NCI-H1436 treated with DMSO at 0.1 percent for 48 hours (cell line): ENCODE results near the gene SOSTDC1.

Experiments used
- DNase-seq: peaks from one replicate; lab custom pipeline; 2025; lab: John Stamatoyannopoulos, UW

SOSTDC1 gene

DNA sequence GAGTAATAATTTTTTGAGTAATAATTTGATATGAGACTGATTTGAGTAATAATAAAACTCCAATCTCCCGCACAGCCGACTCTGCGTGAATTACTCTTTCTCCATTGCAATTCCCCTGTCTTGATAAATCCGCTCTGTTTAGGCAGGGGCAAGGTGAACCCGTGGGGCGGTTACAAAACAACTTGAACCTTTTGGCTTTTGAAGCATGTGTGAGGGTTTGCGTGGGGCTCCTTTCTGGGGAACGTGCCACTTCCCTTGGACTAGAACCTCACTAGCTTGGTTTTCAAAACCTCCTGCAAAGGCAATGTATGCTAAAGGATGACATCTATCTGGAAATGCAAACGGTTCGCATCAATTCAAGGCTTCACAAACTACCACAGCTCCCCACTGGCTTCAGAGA is 45.7 kb downstream of the SOSTDC1 start:
- no peak for DNase-seq

- no peak for DNase-seq
These were observed 46.4 kb downstream of the SOSTDC1 start for GRCh38 chr7:16419126-16419525.

GRCh38 chr7:16417906-16418305 is 47.6 kb downstream of the SOSTDC1 start:
- no peak for DNase-seq

- no peak for DNase-seq
These were observed 49.0 kb downstream of the SOSTDC1 start for GRCh38 chr7:16416289-16417282.

DNA sequence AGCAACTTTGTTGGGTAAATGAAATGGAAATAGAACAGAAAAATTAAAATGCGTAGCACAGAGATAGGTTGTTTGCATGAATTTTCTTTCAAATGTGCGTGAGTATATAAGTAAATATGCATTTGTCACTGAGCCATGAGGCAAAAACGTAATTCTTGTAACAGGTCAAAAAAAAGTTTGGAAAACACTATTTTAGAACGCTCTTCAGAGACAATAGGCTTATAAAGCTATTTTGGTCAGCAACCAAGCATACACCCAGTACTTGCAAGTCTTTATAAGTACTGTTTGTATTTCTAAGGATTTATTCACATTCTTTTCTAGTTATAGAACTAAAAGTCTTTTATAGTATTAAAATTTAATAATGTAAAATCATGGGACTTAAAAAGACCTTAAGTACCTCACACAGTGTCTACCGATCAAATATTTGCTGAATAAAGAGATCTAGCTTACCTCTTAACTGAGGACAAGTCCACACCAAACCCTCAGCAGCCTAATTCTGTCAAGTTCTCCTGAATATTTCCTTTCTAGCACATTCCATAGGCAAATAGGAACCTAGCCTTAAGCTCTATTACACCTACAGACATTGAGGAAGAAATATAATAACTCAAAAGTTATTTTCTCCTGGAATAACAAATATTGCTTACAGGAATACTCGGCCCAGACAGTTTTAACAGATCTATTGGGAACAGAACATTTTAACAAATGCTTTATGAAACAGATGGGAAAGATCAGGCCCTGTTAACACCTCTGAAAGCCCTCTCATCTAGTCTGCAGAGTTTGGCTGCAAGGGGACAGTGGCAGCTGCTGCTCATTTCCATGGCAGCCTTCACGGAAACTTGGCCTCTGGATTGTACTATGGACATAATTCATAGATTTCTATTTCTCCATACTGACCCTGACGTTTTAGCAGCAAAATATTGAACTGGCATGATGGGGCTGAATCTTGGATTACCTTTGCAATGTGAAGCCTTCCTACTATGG is 53.0 kb downstream of the SOSTDC1 start:
- no peak for DNase-seq
